Caki2 (cell line): ENCODE measurements around the gene SEMA6A. TPM values are rescaled to one million over a fixed set of nuclear protein-coding genes. Genes with fewer than 3 reads are reported as not detected.

ENCODE experiments used
- DNase-seq: peaks from one replicate; pipeline ENCODE4 v3.0.0-alpha.2; 2015; ENCODE audit warnings: low read depth
- in situ Hi-C: cut with HindIII; loops from 2 replicates; pipeline ENCODE4 v1.10.0; 2016; ENCODE audit warnings: low sequenced_read_pairs, low pct_unique_long_range_greater_than_20kb, mixed read lengths
- total RNA-seq: library from RNA; depleted of rRNA; stranded (reverse); fragments of >200 nt; shearing (Covaris generic); gene quantifications from 2 replicates; pipeline ENCODE4 v1.2.3, GENCODE V29; 2014; ENCODE audit warnings: low replicate concordance

SEMA6A gene
- total RNA-seq, 1 experiment from 2014 or later, result 2.2 TPM

GRCh38 chr5:116581910-116582309, 7.3 kb upstream of the SEMA6A start:
- in situ Hi-C loops, result no loop called here
- DNase-seq, result no peak

- in situ Hi-C loops, result no loop called here
Observed at GRCh38 chr5:116579144-116579543, 4.5 kb upstream of the SEMA6A start.

GRCh38 chr5:116578676-116579075, 4.1 kb upstream of the SEMA6A start:
- in situ Hi-C loops, result no loop called here
- DNase-seq, result no peak

More at GRCh38 chr5:116579144-116579543, 4.5 kb upstream of the SEMA6A start:
- no peak for DNase-seq

GRCh38 chr5:116577064-116577788, 2.6 kb upstream of the SEMA6A start:
- DNase-seq, result no peak
- in situ Hi-C loops, result no loop called here

GRCh38 chr5:116576053-116576713, 1.6 kb upstream of the SEMA6A start:
- DNase-seq, result peak; percentile 40
- in situ Hi-C loops, result no loop called here

- in situ Hi-C loops, result no loop called here
- no peak for DNase-seq
Observed at GRCh38 chr5:116575326-116576052, 866 bp upstream of the SEMA6A start.

GRCh38 chr5:116573702-116574366, 789 bp downstream of the SEMA6A start:
- DNase-seq, result peak; percentile 23
- in situ Hi-C loops, result no loop called here

GRCh38 chr5:116573279-116573701, 1.3 kb downstream of the SEMA6A start:
- no peak for DNase-seq
- in situ Hi-C loops, result no loop called here

GRCh38 chr5:116572350-116573278, 2.0 kb downstream of the SEMA6A start:
- DNase-seq, result peak; percentile 37
- in situ Hi-C loops, result no loop called here

GRCh38 chr5:116571568-116572349, 2.9 kb downstream of the SEMA6A start:
- DNase-seq, result peak; percentile 23
- in situ Hi-C loops, result no loop called here

- no peak for DNase-seq
- in situ Hi-C loops, result no loop called here
Observed at GRCh38 chr5:116569999-116570398, 4.6 kb downstream of the SEMA6A start.

- no peak for DNase-seq
- in situ Hi-C loops, result no loop called here
Observed at GRCh38 chr5:116567106-116567505, 7.5 kb downstream of the SEMA6A start.

- DNase-seq, result no peak
- in situ Hi-C loops, result no loop called here
Observed at GRCh38 chr5:116566251-116566650, 8.4 kb downstream of the SEMA6A start.

- no peak for DNase-seq
- in situ Hi-C loops, result no loop called here
Observed at GRCh38 chr5:116564756-116565490, 9.7 kb downstream of the SEMA6A start.

- in situ Hi-C loops, result no loop called here
- no peak for DNase-seq
Observed at GRCh38 chr5:116564312-116564711, 10.3 kb downstream of the SEMA6A start.

- in situ Hi-C loops, result no loop called here
- DNase-seq, result no peak
Observed at GRCh38 chr5:116563736-116564308, 10.8 kb downstream of the SEMA6A start.
